ENCODE results near the gene ADGRF3.
A peak's percentile ranks its signal among the peaks of the same experiment; 100 is the strongest.
"Not testable (repeated sequence)": the region's sequence is repeated elsewhere in the genome, so short reads cannot be mapped to it uniquely, and the experiment has no call there.

ADGRF3 gene

GRCh38 chr2:26317377-26318105 lies 29.0 kb downstream of the ADGRF3 start:
- FAIRE-seq, result no peak

GRCh38 chr2:26316845-26317244 lies 29.7 kb downstream of the ADGRF3 start:
- FAIRE-seq, result no peak

- FAIRE-seq, result no peak
These were observed 30.5 kb downstream of the ADGRF3 start for GRCh38 chr2:26316041-26316440.

- no peak for FAIRE-seq
These were observed 32.3 kb downstream of the ADGRF3 start for GRCh38 chr2:26314243-26314642.

- no peak for FAIRE-seq
These were observed 33.1 kb downstream of the ADGRF3 start for GRCh38 chr2:26313446-26313845.

GRCh38 chr2:26312471-26312870 lies 34.1 kb downstream of the ADGRF3 start:
- no peak for FAIRE-seq

GRCh38 chr2:26309921-26310320 lies 36.7 kb downstream of the ADGRF3 start:
- no peak for FAIRE-seq

GRCh38 chr2:26305540-26305939 lies 41.0 kb downstream of the ADGRF3 start:
- no peak for FAIRE-seq

GRCh38 chr2:26305094-26305493 lies 41.5 kb downstream of the ADGRF3 start:
- not testable (repeated sequence) for FAIRE-seq

GRCh38 chr2:26302846-26303245 lies 43.7 kb downstream of the ADGRF3 start:
- FAIRE-seq, result no peak

GRCh38 chr2:26300234-26300925 lies 46.2 kb downstream of the ADGRF3 start:
- FAIRE-seq, result no peak

GRCh38 chr2:26299471-26300101 lies 47.0 kb downstream of the ADGRF3 start:
- peak; percentile 50 for FAIRE-seq

GRCh38 chr2:26298638-26299393 lies 47.8 kb downstream of the ADGRF3 start:
- FAIRE-seq, result no peak

GRCh38 chr2:26298286-26298637 lies 48.3 kb downstream of the ADGRF3 start:
- FAIRE-seq, result no peak

GRCh38 chr2:26297061-26297460 lies 49.5 kb downstream of the ADGRF3 start:
- no peak for FAIRE-seq

- no peak for FAIRE-seq
These were observed 51.1 kb downstream of the ADGRF3 start for GRCh38 chr2:26295511-26295910.

GRCh38 chr2:26292646-26293045 lies 53.9 kb downstream of the ADGRF3 start:
- FAIRE-seq, result no peak

GRCh38 chr2:26290001-26290400 lies 56.6 kb downstream of the ADGRF3 start:
- no peak for FAIRE-seq

GRCh38 chr2:26285931-26286330 lies 60.7 kb downstream of the ADGRF3 start:
- FAIRE-seq, result no peak

- no peak for FAIRE-seq
These were observed 62.5 kb downstream of the ADGRF3 start for GRCh38 chr2:26284132-26284531.

- no peak for FAIRE-seq
These were observed 63.0 kb downstream of the ADGRF3 start for GRCh38 chr2:26283606-26284005.

GRCh38 chr2:26281226-26281625 lies 65.4 kb downstream of the ADGRF3 start:
- FAIRE-seq, result no peak

GRCh38 chr2:26279886-26280285 lies 66.7 kb downstream of the ADGRF3 start:
- FAIRE-seq, result no peak

All from endometrium (tissue), 2 donors.